IPS-18c (cell line): ENCODE results near the gene PTP4A2.
"Not testable (repeated sequence)": the region's sequence is repeated elsewhere in the genome, so short reads cannot be mapped to it uniquely, and the experiment has no call there.

Experiments used
- H3K4me3 ChIP-seq: 2 replicates; pipeline ENCODE4 v1.7.0; 2013; ENCODE audit warnings: low read depth, mild to moderate bottlenecking, low read length, moderate library complexity; ENCODE audit not compliant: insufficient read depth
- H3K9me3 ChIP-seq: one replicate; pipeline ENCODE4 v1.6.1; 2013; ENCODE audit warnings: mild to moderate bottlenecking, low read length, moderate library complexity; ENCODE audit not compliant: control insufficient read depth, insufficient read depth

Gene PTP4A2

DNA sequence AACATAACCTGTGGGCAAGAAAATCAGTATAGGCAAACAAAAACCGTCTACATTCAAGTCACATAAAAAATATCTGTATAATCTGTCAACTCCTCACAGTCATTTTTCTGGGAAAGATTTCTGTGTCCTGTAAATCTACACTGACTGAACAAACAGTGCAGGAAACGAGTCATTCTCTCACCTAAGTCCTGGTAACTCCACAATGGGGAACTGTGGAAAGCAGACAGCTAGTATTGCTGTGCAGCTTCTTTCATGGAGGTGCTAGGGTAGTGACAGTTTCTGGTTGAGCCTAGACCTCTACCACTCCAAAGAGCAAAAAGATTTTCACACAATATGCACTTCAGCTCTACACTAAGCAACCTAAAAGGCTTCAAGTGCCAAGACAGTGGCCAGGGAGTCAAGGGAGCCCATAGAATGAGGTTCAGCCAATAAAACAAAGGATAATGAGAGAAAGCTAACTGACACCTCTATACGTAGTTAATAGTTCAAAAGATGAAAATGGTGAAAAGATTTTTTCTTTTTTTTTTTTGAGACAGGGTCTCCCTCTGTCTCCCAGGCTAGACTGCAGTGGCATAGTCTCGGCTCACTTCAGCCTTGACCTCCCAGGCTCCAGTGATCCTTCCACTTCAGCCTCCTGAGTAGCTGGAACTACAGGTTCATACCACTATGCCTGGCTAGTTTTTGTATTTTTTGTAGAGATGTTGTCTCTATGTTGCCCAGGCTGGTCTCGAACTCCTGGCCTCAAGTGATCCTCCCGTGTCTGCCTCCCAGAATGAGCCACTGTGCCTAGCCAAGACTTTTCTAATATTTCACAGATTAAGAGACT is 5.5 kb downstream of the PTP4A2 start:
- H3K4me3 ChIP-seq = no peak overlapping the region
- H3K9me3 ChIP-seq = no peaks in the 10 kb centered on the region

- Histone ChIP-seq H3K4me3 (no peak overlapping the region), H3K9me3 (no peaks in the 10 kb centered on the region)
Measured at GRCh38 chr1:31931593-31932225, 6.5 kb downstream of the PTP4A2 start.

GRCh38 chr1:31930836-31931592 is 7.2 kb downstream of the PTP4A2 start:
- H3K9me3 ChIP-seq = no peaks in the 10 kb centered on the region

DNA sequence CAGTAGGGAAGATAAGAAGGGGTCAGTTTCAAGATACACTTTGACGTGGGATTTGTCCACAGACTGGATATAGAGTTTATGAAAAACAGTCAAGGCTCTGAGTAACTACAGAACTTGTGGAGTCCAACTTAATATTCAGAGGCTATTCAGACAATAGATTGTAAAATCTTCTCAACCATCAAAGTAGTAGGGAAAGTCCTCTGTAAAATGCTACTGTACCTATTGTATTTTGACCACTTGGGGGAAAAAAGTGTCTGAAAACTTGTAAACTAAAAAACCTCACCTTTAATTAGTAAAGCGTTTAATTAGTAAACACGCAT is 10.5 kb downstream of the PTP4A2 start:
- H3K9me3 ChIP-seq = no peaks in the 10 kb centered on the region

More at GRCh38 chr1:31930836-31931592, 7.2 kb downstream of the PTP4A2 start:
- H3K4me3 ChIP-seq = no peak overlapping the region

GRCh38 chr1:31926853-31927660 is 11.1 kb downstream of the PTP4A2 start:
- Histone ChIP-seq H3K9me3 (no peaks in the 10 kb centered on the region), H3K4me3 (no peak overlapping the region)

More for the DNA sequence above, 10.5 kb downstream of the PTP4A2 start:
- no peak overlapping the region for H3K4me3 ChIP-seq

GRCh38 chr1:31926252-31926651 is 11.9 kb downstream of the PTP4A2 start:
- H3K4me3 ChIP-seq = no peak overlapping the region

DNA sequence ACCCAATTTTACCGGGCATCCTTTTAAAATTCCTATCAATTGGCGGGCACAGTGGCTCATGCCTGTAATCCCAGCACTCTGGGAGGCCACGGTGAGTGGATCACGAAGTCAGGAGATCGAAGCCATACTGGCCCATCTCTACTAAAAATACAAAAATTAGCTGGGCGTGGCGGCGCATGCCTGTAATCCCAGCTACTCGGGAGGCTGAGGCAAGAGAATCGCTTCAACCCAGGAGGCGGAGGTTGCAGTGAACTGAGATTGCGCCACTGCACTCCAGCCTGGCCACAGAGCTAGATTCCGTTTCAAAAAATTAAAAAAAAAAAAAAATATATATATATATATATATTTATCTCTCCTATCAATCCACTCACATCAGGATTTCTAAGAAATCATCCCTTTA is 12.3 kb downstream of the PTP4A2 start:
- not testable (repeated sequence) for H3K4me3 ChIP-seq, H3K9me3 ChIP-seq

More at GRCh38 chr1:31926252-31926651, 11.9 kb downstream of the PTP4A2 start:
- no peaks in the 10 kb centered on the region for H3K9me3 ChIP-seq

- no peak overlapping the region for H3K4me3 ChIP-seq
- H3K9me3 ChIP-seq = no peaks in the 10 kb centered on the region
Measured at GRCh38 chr1:31924839-31925238, 13.3 kb downstream of the PTP4A2 start.

- Histone ChIP-seq H3K4me3 (no peak overlapping the region), H3K9me3 (no peaks in the 10 kb centered on the region)
Measured at GRCh38 chr1:31923901-31924535, 14.2 kb downstream of the PTP4A2 start.

DNA sequence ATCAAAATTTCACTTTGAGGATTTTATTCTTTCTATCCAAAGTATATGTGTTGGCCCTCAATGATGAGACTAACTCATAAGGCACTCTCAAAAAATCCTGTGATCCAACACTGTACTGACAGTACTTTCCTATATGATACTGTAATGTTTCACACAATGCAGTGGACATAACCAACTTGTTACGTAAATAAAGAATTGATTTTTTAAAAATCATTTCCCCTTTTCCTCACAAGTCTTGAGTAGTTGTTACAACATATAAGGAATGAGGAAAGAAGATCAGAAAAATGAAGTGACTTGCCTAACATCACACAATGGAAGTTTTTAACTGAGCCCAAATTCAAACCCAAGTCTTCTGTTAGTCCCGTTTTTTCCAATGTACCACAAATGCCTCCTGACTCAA is 17.2 kb downstream of the PTP4A2 start:
- Histone ChIP-seq H3K4me3 (no peak overlapping the region), H3K9me3 (no peaks in the 10 kb centered on the region)

- H3K9me3 ChIP-seq = no peaks in the 10 kb centered on the region
Measured at GRCh38 chr1:31919591-31919990, 18.6 kb downstream of the PTP4A2 start.

DNA sequence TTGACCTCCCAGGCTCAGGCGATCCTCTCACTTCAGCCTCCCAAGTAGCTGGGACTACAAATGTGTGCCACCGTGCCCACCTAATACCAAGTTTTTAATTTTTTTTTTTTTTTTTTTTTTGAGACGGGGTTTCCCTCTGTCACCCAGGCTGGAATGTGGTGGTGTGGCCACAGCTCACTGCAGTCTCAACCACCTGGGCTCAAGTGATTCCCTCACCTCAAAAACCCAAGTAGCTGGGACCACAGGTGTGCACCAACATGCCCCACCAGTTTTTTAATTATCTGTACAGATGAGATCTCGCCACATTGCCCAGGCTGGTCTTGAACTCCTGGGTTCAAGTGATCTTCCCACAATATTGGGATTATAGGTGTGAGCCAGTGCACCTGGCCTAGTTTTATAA is 22.7 kb downstream of the PTP4A2 start:
- Histone ChIP-seq H3K4me3 (no peak overlapping the region), H3K9me3 (no peaks in the 10 kb centered on the region)

More at GRCh38 chr1:31919591-31919990, 18.6 kb downstream of the PTP4A2 start:
- H3K4me3 ChIP-seq = no peak overlapping the region

- no peaks in the 10 kb centered on the region for H3K9me3 ChIP-seq
- no peak overlapping the region for H3K4me3 ChIP-seq
Measured at GRCh38 chr1:31913968-31914367, 24.2 kb downstream of the PTP4A2 start.

- H3K9me3 ChIP-seq = no peaks in the 10 kb centered on the region
- no peak overlapping the region for H3K4me3 ChIP-seq
Measured at GRCh38 chr1:31912839-31913239, 25.3 kb downstream of the PTP4A2 start.

- H3K9me3 ChIP-seq = no peaks in the 10 kb centered on the region
- H3K4me3 ChIP-seq = no peak overlapping the region
Measured at GRCh38 chr1:31911994-31912780, 26.0 kb downstream of the PTP4A2 start.

DNA sequence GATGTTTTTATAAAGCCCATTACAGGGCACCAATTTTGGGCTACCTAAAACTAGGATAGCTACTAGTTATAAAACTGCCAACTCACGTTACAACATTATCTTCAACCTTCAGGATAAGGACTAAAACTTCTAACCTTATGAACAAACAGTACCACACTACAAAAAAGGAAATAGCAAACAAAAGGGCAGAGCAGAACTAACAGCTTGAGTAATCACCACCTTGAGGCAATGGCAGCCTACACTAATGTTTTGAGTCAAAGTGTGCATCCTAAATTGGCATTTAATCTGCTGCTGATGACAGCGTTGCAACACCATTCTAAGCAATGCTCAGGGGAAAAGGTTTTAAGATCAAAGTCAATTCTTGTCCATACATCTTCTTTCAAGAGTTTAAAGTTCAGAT is 27.2 kb downstream of the PTP4A2 start:
- no peak overlapping the region for H3K4me3 ChIP-seq
- H3K9me3 ChIP-seq = no peaks in the 10 kb centered on the region
